HUES48 (cell line): ENCODE measurements around the gene DRD2.
"Not testable (repeated sequence)": the region's sequence is repeated elsewhere in the genome, so short reads cannot be mapped to it uniquely, and the experiment has no call there.

Source experiments
- H3K27ac ChIP-seq: one replicate; pipeline ENCODE4 v1.7.0; 2013; ENCODE audit warnings: low read depth, low read length, inconsistent platforms
- H3K27me3 ChIP-seq: 2 replicates; pipeline ENCODE4 v1.6.1; 2013; ENCODE audit warnings: mild to moderate bottlenecking, low read length; ENCODE audit not compliant: control insufficient read depth, insufficient read depth
- H3K36me3 ChIP-seq: 2 replicates; pipeline ENCODE4 v1.6.1; 2013; ENCODE audit warnings: low read length; ENCODE audit not compliant: control insufficient read depth, insufficient read depth
- H3K4me1 ChIP-seq: 2 replicates; pipeline ENCODE4 v1.6.1; 2013; ENCODE audit warnings: mild to moderate bottlenecking, low read length; ENCODE audit not compliant: control insufficient read depth, insufficient read depth
- H3K4me3 ChIP-seq: 2 replicates; pipeline ENCODE4 v1.5.1; 2013; ENCODE audit warnings: mild to moderate bottlenecking, low read depth, low read length
- H3K9ac ChIP-seq: 2 replicates; pipeline ENCODE4 v1.6.1; 2013; ENCODE audit warnings: mild to moderate bottlenecking, low read depth, low read length, moderate library complexity
- H3K9me3 ChIP-seq: 2 replicates; pipeline ENCODE4 v1.6.1; 2013; ENCODE audit warnings: low read length; ENCODE audit not compliant: control insufficient read depth, insufficient read depth

Gene DRD2

GRCh38 chr11:113475160-113475761 lies at the start of gene DRD2:
DRD2 (minus strand) TSS chr11:113475398; CDS start chr11:113424651, 50,747 bp downstream.
- H3K36me3 ChIP-seq: no peaks in the 10 kb centered on the region
- no peak within 1 kb of the TSS for H3K27ac ChIP-seq
- no peak within 1 kb of the TSS for H3K9ac ChIP-seq
- peaks cover 12% of the 10 kb centered on the region; the same call in 1 of the 2 replicates for H3K4me1 ChIP-seq
- peak within 1 kb of the TSS; percentile 64 for H3K4me3 ChIP-seq
- H3K9me3 ChIP-seq: no peaks in the 10 kb centered on the region
- H3K27me3 ChIP-seq: peaks cover 46% of the 10 kb centered on the region

- H3K9ac ChIP-seq: not testable (repeated sequence)
Observed at GRCh38 chr11:113523906-113524305, 48.7 kb upstream of the DRD2 start.

GRCh38 chr11:113521737-113522517 lies 46.7 kb upstream of the DRD2 start:
- Histone ChIP-seq H3K4me1 (no peaks in the 10 kb centered on the region), H3K9me3 (no peaks in the 10 kb centered on the region), H3K9ac (no peak overlapping the region), H3K36me3 (no peaks in the 10 kb centered on the region), H3K27me3 (no peaks in the 10 kb centered on the region), H3K27ac (no peak overlapping the region), H3K4me3 (no peak overlapping the region)

More at GRCh38 chr11:113523906-113524305, 48.7 kb upstream of the DRD2 start:
- H3K36me3 ChIP-seq, H3K27me3 ChIP-seq, H3K9me3 ChIP-seq, H3K4me1 ChIP-seq, H3K27ac ChIP-seq, H3K4me3 ChIP-seq: not testable (repeated sequence)

GRCh38 chr11:113519989-113520613 lies 44.9 kb upstream of the DRD2 start:
- no peaks in the 10 kb centered on the region for H3K9me3 ChIP-seq
- no peaks in the 10 kb centered on the region for H3K36me3 ChIP-seq
- no peaks in the 10 kb centered on the region for H3K4me1 ChIP-seq
- H3K27ac ChIP-seq: no peak overlapping the region
- no peak overlapping the region for H3K9ac ChIP-seq
- no peaks in the 10 kb centered on the region for H3K27me3 ChIP-seq
- no peak overlapping the region for H3K4me3 ChIP-seq

- no peaks in the 10 kb centered on the region for H3K9me3 ChIP-seq
- H3K9ac ChIP-seq: no peak overlapping the region
- H3K4me3 ChIP-seq: no peak overlapping the region
- no peaks in the 10 kb centered on the region for H3K27me3 ChIP-seq
- no peak overlapping the region for H3K27ac ChIP-seq
- no peaks in the 10 kb centered on the region for H3K4me1 ChIP-seq
- H3K36me3 ChIP-seq: no peaks in the 10 kb centered on the region
Observed at GRCh38 chr11:113518716-113519495, 43.7 kb upstream of the DRD2 start.

- no peaks in the 10 kb centered on the region for H3K27me3 ChIP-seq
- H3K4me1 ChIP-seq: no peaks in the 10 kb centered on the region
- H3K27ac ChIP-seq: no peak overlapping the region
- no peak overlapping the region for H3K9ac ChIP-seq
- H3K9me3 ChIP-seq: no peaks in the 10 kb centered on the region
- no peak overlapping the region for H3K4me3 ChIP-seq
- no peaks in the 10 kb centered on the region for H3K36me3 ChIP-seq
Observed at GRCh38 chr11:113517361-113517760, 42.2 kb upstream of the DRD2 start.

- no peak overlapping the region for H3K4me3 ChIP-seq
- H3K9ac ChIP-seq: no peak overlapping the region
- H3K36me3 ChIP-seq: no peaks in the 10 kb centered on the region
- no peak overlapping the region for H3K27ac ChIP-seq
- H3K27me3 ChIP-seq: no peaks in the 10 kb centered on the region
- no peaks in the 10 kb centered on the region for H3K9me3 ChIP-seq
- no peaks in the 10 kb centered on the region for H3K4me1 ChIP-seq
Observed at GRCh38 chr11:113514856-113515255, 39.7 kb upstream of the DRD2 start.

GRCh38 chr11:113507341-113507740 lies 32.1 kb upstream of the DRD2 start:
- Histone ChIP-seq H3K27ac (no peak overlapping the region), H3K4me3 (no peak overlapping the region), H3K27me3 (no peaks in the 10 kb centered on the region), H3K4me1 (no peaks in the 10 kb centered on the region), H3K36me3 (no peaks in the 10 kb centered on the region), H3K9me3 (no peaks in the 10 kb centered on the region), H3K9ac (no peak overlapping the region)

GRCh38 chr11:113506893-113507292 lies 31.7 kb upstream of the DRD2 start:
- Histone ChIP-seq H3K27ac (no peak overlapping the region), H3K4me3 (no peak overlapping the region), H3K4me1 (no peaks in the 10 kb centered on the region), H3K9me3 (no peaks in the 10 kb centered on the region), H3K36me3 (no peaks in the 10 kb centered on the region), H3K27me3 (no peaks in the 10 kb centered on the region), H3K9ac (no peak overlapping the region)

GRCh38 chr11:113506461-113506860 lies 31.3 kb upstream of the DRD2 start:
- no peaks in the 10 kb centered on the region for H3K4me1 ChIP-seq
- no peaks in the 10 kb centered on the region for H3K36me3 ChIP-seq
- H3K27me3 ChIP-seq: no peaks in the 10 kb centered on the region
- H3K27ac ChIP-seq: no peak overlapping the region
- no peak overlapping the region for H3K4me3 ChIP-seq
- H3K9ac ChIP-seq: no peak overlapping the region
- H3K9me3 ChIP-seq: no peaks in the 10 kb centered on the region
